Measurements from ENCODE around the gene TMPRSS11F.

TMPRSS11F gene

DNA sequence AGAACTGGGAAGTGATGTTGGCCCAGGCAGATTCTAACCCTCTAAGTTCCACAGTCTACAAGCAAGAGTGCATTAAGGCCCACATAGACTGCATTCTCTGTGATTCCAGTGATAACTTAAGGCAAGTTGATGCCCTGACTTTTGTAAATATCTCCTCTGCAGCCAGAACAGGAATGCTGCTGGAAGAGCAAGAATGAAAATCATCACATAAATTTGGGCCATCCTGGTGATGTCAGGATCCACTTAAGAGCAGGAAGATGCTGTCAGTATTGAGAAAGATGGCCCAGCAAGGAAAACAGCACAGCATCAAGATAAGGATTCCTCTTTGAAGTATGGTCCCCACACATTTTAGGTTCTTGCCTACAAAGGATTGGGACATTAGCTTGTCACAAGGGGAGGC, 52.4 kb downstream of the TMPRSS11F start:
- no peak for FAIRE-seq

DNA sequence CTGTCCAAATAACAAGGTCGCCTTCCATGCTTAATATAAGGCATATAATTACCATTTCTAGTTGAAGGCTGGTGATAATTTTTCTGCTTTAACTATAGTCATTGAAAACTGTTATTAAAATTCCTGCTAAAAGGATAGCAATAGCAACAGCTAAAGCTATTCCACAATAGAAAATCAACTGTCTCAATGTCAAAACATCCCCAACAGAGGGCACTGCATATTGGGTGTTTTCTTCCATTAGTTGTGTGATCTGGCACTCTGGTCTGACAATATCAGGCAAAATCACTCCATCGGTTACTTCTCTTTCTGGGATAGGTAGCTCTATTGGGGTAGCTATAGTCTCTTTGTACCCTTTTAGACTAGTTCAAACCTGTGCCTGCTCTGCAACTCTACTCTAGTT, 53.5 kb downstream of the TMPRSS11F start:
- FAIRE-seq: no peak

DNA sequence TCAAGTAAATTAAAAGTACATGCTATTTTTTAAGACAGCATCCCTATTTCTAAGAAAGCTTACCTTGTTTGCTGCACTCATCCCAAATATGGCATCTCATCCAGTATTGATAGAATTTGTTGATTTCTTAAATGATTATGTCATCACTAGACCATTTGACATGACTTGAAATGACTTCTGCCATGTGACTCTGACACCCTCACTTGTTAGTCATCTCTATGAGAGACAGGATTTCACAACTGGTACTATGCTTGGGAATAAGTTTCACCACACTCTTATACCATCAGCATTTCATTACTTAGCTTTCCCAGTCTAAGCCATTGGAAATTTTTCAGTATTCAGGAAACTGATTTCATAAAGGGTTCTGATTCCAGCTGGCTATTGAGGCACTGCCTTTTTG, 55.3 kb downstream of the TMPRSS11F start:
- no peak for FAIRE-seq

- no peak for FAIRE-seq
Observed at GRCh38 chr4:68070302-68070701, 59.4 kb downstream of the TMPRSS11F start.

GRCh38 chr4:68062501-68062900, 67.2 kb downstream of the TMPRSS11F start:
- no peak for FAIRE-seq

DNA sequence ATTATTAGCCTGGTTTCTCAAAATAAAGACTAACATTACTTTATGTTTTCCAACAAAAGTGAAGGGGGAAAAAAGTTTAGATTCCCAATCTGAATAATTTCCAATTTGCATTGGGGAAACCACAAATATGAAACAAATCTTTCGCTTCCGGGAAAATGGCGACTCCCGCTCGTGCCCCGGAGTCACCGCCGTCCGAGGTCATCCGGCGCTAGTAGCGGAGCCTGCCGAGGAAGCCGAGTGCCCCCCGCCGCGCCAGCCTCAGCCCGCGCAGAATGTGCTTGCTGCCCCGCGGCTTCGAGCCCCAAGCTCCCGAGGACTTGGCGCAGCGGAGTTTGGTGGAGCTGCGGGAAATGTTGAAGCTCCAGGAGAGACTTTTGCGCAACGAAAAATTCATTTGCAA, 91.4 kb downstream of the TMPRSS11F start:
- no peak for FAIRE-seq

GRCh38 chr4:68021185-68021584, 108.5 kb downstream of the TMPRSS11F start:
- no peak for FAIRE-seq

DNA sequence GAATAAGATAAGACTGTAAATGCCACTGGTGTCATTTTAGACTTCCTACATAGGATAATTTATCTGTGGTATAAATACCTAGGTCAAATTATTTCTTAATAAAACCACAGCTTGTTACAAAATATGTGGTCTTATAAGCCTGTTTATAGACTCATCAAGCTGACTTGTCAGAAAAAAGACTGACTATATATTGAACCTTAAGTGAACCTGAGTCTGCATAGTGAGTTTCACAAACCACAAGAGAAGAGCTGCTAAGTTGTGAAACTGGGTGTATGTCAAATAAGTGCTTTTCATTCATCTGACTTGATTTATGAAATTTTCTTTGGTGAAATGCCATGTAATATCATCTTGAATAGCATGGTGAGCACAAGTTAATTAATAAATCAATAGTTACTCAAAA, 118.0 kb downstream of the TMPRSS11F start:
- FAIRE-seq: no peak

All from colon (tissue), 2 donors.